Activated T-cell treated with anti-CD3 and anti-CD28 coated beads, Interleukin-2, amount 50 U/mL, for 1 hour (primary cell): Measurements from ENCODE around the gene CNNM2.
A peak's percentile ranks its signal among the peaks of the same experiment; 100 is the strongest.
"Not testable (repeated sequence)": the region's sequence is repeated elsewhere in the genome, so short reads cannot be mapped to it uniquely, and the experiment has no call there.

Source experiments
- DNase-seq: peaks from one replicate; pipeline ENCODE4 v3.0.0-alpha.2; 2020

The CNNM2 gene

GRCh38 chr10:103042129-103042528, 124.0 kb downstream of the CNNM2 start:
- DNase-seq = no peak

- DNase-seq = no peak
Measured at GRCh38 chr10:103042908-103043307, 124.8 kb downstream of the CNNM2 start.

- no peak for DNase-seq
Measured at GRCh38 chr10:103044942-103045489, 126.9 kb downstream of the CNNM2 start.

DNA sequence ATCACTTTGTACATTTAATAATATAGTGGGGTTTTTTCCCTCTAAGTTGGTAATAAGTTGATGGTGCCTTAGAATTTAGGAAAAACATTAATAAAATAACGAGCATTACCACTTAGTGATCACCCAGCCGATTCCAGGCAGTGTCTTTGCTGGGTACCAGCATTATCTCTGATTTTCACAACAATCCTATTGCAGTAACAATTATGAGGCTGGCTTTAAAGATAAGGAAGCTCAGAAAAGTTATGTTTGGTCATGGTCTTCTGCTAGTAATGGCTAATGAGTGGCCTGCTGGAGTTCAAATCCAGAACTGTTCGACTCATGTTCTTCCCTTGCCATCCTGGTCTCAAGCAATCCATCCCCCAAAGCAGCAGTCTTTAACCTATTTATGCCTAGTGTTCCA, 127.9 kb downstream of the CNNM2 start:
- DNase-seq = no peak

DNA sequence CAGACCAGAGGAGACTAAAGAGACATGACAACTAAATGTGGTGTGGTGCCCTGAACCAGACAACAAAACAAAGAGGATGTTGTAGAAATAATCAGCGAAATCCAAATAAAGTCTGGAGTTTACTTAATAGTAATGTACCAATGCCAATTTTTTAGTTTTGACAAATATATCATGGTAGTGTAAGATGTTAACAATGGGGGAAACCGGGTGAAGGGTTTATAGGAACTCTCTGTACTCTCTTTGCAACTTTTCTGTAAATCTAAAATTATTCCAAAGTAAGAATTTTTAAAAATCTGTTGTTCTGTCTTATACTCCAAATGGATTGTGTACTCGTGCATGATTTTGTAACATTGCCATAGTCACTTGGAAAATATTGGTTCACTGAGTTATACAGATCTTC, 129.3 kb downstream of the CNNM2 start:
- no peak for DNase-seq

DNA sequence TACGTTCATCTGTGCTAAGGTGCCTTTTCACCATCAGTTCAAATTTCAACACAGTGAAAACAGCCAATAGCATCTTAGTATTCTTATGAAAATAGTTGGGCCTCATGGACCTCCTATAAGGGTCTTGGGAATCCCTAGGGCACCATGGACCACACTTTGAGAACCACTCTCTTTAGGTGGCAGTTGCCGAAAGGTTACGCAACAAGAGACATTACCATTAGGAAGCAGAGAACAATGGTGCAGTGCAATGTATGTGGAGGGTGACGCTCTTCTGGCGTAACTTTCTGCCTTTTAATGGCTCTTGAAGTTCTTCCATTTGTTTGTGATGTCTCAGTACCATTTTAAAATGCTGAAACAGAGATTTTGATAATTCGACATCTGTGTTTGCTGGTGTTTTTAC, 131.1 kb downstream of the CNNM2 start:
- no peak for DNase-seq

DNA sequence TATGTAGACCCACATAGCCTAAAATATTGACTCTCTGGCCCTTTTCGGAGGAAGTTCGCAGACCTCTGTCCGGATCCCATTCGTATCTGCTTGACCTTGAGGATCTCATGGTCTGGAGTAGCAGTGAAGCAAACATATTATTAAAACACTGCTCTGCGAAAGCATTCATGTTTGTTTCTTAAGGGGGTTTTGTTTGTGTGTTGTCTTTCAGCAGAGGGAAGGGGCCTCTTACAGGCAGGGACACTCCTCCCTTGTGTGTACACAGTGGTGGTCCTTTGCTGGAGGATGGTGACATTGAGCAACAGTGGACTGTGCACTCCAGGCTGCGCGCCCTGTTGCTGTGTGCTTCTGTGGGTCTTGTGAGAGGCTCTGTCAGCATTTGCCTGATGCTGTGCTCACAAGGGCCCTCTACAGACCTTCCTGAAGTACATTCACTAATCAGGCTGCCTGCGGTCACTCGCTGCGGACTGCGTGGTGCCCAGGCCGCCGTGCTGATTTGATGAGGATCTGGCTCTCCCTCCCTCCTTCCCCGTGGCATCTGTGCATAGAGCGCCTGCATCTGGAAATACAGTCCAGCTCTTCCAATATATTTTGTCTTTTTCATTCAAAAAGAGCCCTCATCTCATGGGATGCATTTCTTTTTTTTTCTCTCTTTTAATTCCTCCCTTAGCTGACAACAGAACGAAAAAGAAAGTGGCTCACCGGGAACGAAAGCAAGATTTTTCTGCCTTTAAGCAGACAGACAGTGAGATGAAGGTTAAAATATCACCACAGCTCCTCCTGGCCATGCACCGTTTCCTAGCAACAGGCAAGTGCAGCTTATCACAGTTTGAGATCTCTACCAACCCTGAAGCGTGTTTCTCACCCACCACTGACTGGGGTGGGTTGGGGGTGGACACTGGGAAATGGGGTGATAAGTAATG, 135.8 kb downstream of the CNNM2 start:
- peak; percentile 32 for DNase-seq

DNA sequence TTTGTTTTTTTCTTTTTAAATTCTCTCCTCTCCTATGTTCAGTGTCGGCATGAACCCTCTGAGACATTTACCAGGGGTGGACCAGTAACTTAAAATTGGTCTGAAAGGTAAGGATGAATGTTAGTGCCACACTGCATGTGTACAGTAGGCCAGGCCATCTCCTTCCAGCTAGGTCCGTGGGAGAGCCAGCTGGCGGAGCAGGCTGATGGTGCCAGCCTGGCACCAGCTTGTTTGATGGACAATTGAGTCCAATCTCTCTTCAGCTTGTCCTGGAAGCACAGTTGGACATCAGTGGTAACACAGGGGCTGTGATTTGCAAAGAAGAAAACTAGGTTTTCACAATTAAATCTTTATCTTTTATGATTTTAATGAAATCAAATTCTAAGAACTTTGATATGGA, 136.5 kb downstream of the CNNM2 start:
- DNase-seq = no peak

GRCh38 chr10:103055105-103055504, 137.0 kb downstream of the CNNM2 start:
- DNase-seq = no peak

DNA sequence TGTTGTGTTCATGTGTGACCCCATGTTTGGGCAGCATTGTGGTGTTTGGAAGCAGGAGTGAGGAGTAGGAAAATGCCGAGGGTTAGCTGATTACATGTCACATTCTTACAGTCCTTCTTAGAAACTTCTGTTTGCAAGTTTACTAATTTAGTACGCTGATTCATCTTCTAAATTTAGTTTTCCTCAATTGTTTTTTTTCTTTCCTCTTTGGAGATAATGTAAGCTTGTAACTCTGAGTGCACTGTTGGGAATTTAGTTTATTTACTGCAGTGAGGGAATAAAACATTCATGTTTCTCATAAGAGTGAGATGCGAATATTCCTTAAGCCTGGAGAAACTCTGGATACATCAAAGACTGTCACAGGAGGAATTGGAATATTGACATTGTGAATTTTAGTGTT, 139.9 kb downstream of the CNNM2 start:
- no peak for DNase-seq

- no peak for DNase-seq
Measured at GRCh38 chr10:103060575-103060974, 142.5 kb downstream of the CNNM2 start.

GRCh38 chr10:103062854-103063590, 144.9 kb downstream of the CNNM2 start:
- DNase-seq = no peak

DNA sequence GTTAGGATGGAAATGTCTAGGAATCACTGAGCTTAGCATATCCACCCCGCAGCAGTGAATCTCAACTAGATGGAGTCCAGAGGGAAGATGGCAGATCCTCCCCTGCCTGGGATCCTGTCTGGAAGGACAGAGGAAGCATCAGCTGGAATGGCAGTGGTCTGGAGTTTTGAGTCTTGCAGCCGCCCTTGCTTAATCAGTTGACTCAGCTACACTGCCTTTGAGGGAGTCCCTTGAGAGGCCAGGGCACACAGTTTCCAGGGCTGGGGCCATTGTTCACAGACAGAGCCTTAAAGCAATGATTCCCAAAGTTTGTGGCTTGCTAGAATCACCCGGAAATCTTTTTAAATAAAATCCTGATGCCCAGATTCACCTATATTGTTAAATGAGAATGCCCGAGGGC, 146.9 kb downstream of the CNNM2 start:
- no peak for DNase-seq

DNA sequence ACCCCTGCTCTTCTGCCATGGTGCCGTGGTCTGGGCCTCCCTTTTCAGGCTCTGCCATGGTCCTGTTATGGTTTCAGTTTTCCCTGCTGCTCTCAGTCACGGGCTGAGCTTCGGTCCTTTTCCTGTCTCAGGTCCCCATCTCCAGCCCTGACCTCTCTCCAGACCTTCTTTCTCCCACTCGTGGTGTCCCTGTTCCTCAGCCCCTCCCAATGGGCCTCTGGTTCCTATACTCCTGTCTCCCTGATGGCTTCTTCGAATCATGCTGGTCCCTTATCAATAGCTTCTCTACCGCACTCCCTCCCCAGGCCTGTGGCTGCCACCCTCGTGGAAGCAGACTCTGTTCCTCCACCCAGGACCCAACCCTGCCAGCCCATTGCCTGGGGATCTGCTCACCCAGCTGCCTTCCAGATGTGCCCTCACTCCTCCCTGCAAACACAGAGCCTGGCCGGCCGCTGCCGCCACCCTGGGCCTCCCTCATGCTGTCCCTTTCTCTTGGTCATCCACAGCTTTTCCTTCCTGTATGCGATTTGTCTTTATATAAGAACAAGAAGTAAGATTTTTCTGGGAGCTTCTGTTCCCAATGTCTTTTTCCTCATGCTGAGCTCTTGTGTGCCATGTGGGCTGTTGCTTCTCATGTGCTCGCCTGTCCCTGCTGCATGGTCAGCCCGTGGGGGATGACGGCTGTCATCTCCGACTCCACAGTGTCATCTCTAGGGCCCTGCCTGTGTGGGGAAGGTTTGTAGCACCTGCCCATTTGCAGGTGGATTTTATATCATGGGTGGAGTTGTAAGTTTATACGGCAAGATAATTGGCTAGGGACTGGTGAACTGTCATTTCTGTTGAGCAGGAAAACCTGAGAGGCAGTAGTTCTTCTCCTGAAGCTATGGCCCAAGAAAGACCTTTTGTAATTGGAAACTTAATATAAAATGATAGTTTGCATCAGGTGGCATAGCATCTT, 148.3 kb downstream of the CNNM2 start:
- no peak for DNase-seq

DNA sequence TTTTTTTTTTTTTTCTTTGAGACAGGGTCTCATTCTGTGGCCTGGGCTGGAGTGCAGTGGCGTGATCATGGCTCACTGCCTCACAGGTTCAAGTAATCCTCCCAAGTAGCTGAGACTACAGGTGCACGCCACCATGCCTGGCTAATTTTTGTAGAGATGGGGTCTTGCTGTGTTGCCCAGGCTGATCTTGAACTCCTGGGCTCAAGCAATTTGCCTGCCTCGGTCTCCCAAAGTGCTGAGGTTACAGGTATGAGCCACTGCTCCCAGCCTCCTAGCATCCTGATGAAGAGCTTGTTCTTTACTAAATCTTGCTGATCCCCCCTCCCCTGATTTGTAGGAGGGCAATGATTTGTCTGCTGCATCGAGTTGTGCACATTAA, 149.0 kb downstream of the CNNM2 start:
- DNase-seq = not testable (repeated sequence)

DNA sequence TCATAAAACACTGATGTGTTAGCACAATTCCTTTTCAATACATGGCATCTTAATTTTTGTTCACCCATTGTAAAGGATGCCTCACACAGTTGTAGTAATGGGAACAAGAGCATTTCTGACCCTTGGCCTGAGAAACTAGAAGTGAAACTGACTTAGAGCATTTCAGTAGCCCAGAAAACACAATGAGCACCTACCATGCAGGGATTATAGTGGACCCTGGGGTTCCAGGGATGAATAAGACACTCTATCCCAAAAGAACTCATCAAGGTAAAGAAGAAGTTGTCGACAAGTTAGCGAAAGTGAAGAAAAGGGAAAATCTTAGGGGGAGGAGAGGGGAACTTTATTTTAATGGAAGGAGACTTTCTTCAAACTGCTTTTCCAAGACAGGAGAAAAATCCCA, 149.4 kb downstream of the CNNM2 start:
- DNase-seq = no peak

GRCh38 chr10:103067956-103068355, 149.9 kb downstream of the CNNM2 start:
- DNase-seq = no peak

DNA sequence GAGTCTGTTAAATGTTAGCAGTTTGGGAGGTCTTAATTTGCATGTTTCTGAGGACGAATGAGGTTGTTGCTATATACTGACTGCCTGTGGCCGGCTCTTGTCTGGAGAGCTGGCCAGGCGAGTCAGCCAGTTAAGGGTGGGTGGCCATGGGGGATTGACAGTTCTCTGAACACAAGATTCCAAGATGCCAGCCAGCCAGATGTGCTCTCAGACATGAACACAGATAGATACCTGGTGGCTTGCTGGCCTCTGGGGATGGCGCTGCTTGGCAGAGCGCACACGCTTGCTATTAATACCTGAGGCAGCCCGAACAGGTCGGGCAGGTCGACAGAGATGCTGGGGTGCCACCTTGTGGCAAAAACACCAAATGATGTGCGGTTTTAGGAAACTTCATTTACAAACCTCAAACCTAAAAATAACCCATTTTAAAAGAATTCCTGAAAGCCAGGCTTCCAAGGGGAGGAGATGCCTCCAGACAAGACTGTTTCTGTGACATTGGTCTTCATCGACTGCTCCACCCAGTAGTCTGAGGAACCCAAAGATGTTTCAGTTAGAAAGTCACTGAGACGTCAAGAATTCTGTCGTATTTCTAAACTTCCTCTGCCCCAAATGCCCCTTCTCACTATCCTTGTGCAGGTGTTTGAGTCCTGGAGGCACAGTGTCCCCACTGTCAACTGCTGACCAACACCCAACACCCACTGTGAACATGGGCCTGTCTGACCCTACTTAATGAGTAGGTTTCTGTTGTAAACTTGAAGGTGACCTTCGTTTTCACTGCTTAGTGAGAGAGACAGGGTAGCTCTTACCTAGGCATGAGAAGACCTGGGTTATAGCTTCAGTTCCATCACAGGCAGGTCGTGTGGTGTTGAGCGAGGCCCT, 151.6 kb downstream of the CNNM2 start:
- peak; percentile 72 for DNase-seq

- DNase-seq = no peak
Measured at GRCh38 chr10:103072276-103072675, 154.2 kb downstream of the CNNM2 start.

DNA sequence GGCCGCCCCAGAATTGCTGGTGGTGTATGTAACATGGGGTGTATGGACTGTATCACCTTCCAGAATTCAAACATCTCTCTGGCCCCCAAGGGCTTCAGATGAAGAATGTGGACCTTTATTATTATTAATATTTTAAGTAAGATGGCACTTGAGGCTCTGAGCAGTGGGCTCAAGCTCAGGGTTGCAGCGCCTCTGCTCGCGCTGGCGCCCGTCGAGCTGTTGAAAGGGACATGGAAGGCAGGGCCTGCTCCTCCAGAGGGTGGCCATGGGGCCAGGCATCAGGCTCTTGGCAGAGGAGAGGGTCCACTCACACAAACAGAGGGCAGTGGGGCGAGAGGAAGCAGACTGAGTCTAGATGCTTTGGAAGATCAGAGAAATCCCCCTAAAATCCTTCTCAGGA, 154.8 kb downstream of the CNNM2 start:
- no peak for DNase-seq

GRCh38 chr10:103077020-103077419, 158.9 kb downstream of the CNNM2 start:
- no peak for DNase-seq
